Muscle layer of colon (tissue), 2 donors: ENCODE results near the gene NCAN.

ENCODE experiments used
- H3K27ac ChIP-seq: one replicate; pipeline ENCODE4 v1.7.0; 2013; ENCODE audit warnings: low read depth, mild to moderate bottlenecking, low read length, moderate library complexity
- H3K27me3 ChIP-seq, 2 donors: one replicate each; pipeline ENCODE4 v1.7.0; 2013; ENCODE audit warnings: low read length in 2 of 2, mild to moderate bottlenecking in 2 of 2; ENCODE audit not compliant: insufficient read depth in 2 of 2, control insufficient read depth in 1 of 2
- H3K36me3 ChIP-seq: one replicate; pipeline ENCODE4 v1.7.0; 2013; ENCODE audit warnings: mild to moderate bottlenecking, low read length; ENCODE audit not compliant: insufficient read depth
- H3K4me1 ChIP-seq: one replicate; pipeline ENCODE4 v1.7.0; 2013; ENCODE audit warnings: mild to moderate bottlenecking, low read length; ENCODE audit not compliant: insufficient read depth
- H3K4me3 ChIP-seq, 2 donors: one replicate each; pipeline ENCODE4 v1.7.0; 2013; ENCODE audit warnings: low read length in 2 of 2, low read depth in 1 of 2, mild to moderate bottlenecking in 1 of 2, moderate library complexity in 1 of 2
- H3K9ac ChIP-seq: one replicate; pipeline ENCODE4 v1.7.0; 2013; ENCODE audit warnings: low read length
- H3K9me3 ChIP-seq: one replicate; pipeline ENCODE4 v1.7.0; 2013; ENCODE audit warnings: mild to moderate bottlenecking, low read length
- donor health status: abdominal sarcoma.
- donor health status: Adenocarcinoma of cecum.

NCAN gene

GRCh38 chr19:19280561-19280960, 68.8 kb downstream of the NCAN start:
- Histone ChIP-seq H3K4me3 (no peak overlapping the region), H3K9me3 (no peaks in the 10 kb centered on the region), H3K9ac (no peak overlapping the region), H3K36me3 (peaks cover 52% of the 10 kb centered on the region), H3K27ac (no peak overlapping the region), H3K4me1 (no peaks in the 10 kb centered on the region), H3K27me3 (no peaks in the 10 kb centered on the region)

- no peak overlapping the region for H3K27ac ChIP-seq
- no peak overlapping the region for H3K4me3 ChIP-seq
- no peaks in the 10 kb centered on the region for H3K9me3 ChIP-seq
- H3K36me3 ChIP-seq = peaks cover 31% of the 10 kb centered on the region
- H3K4me1 ChIP-seq = no peaks in the 10 kb centered on the region
- H3K9ac ChIP-seq = no peak overlapping the region
- H3K27me3 ChIP-seq = no peaks in the 10 kb centered on the region
These were observed 73.9 kb downstream of the NCAN start for GRCh38 chr19:19285686-19286085.

- no peaks in the 10 kb centered on the region for H3K27me3 ChIP-seq
- H3K9me3 ChIP-seq = no peaks in the 10 kb centered on the region
- peaks cover 11% of the 10 kb centered on the region for H3K36me3 ChIP-seq
- no peak overlapping the region for H3K27ac ChIP-seq
- no peaks in the 10 kb centered on the region for H3K4me1 ChIP-seq
- no peak overlapping the region for H3K4me3 ChIP-seq
- H3K9ac ChIP-seq = no peak overlapping the region
These were observed 80.8 kb downstream of the NCAN start for GRCh38 chr19:19292607-19293006.

GRCh38 chr19:19294914-19295313, 83.2 kb downstream of the NCAN start:
- H3K9me3 ChIP-seq = no peaks in the 10 kb centered on the region
- H3K27ac ChIP-seq = no peak overlapping the region
- H3K27me3 ChIP-seq = no peaks in the 10 kb centered on the region
- no peaks in the 10 kb centered on the region for H3K4me1 ChIP-seq
- no peak overlapping the region for H3K9ac ChIP-seq
- no peak overlapping the region for H3K4me3 ChIP-seq
- peaks cover 11% of the 10 kb centered on the region for H3K36me3 ChIP-seq

- Histone ChIP-seq H3K4me3 (no peak overlapping the region), H3K27ac (no peak overlapping the region), H3K9ac (no peak overlapping the region), H3K9me3 (no peaks in the 10 kb centered on the region), H3K4me1 (no peaks in the 10 kb centered on the region), H3K36me3 (peaks cover 24% of the 10 kb centered on the region), H3K27me3 (no peaks in the 10 kb centered on the region)
These were observed 85.4 kb downstream of the NCAN start for GRCh38 chr19:19296953-19297689.

GRCh38 chr19:19297759-19298158, 86.0 kb downstream of the NCAN start:
- H3K36me3 ChIP-seq = peaks cover 26% of the 10 kb centered on the region
- H3K4me3 ChIP-seq = no peak overlapping the region
- no peaks in the 10 kb centered on the region for H3K9me3 ChIP-seq
- H3K27ac ChIP-seq = no peak overlapping the region
- no peaks in the 10 kb centered on the region for H3K4me1 ChIP-seq
- no peaks in the 10 kb centered on the region for H3K27me3 ChIP-seq
- no peak overlapping the region for H3K9ac ChIP-seq

- no peaks in the 10 kb centered on the region for H3K4me1 ChIP-seq
- no peak overlapping the region for H3K9ac ChIP-seq
- no peak overlapping the region for H3K27ac ChIP-seq
- no peaks in the 10 kb centered on the region for H3K27me3 ChIP-seq
- H3K9me3 ChIP-seq = no peaks in the 10 kb centered on the region
- no peak overlapping the region for H3K4me3 ChIP-seq
- peaks cover 37% of the 10 kb centered on the region for H3K36me3 ChIP-seq
These were observed 88.9 kb downstream of the NCAN start for GRCh38 chr19:19300613-19301012.
